ENCODE measurements around the gene SLC6A11. TPM values are rescaled to one million over a fixed set of nuclear protein-coding genes. Genes with fewer than 3 reads are reported as not detected.

SLC6A11 gene
- total RNA-seq, 2 experiments from 2014 or later, result not detected

GRCh38 chr3:10888518-10889090 lies 72.6 kb downstream of the SLC6A11 start:
- H3K36me3 ChIP-seq (ENCODE audit: insufficient read depth, low read length), result no peaks in the 10 kb centered on the region
- H3K4me3 ChIP-seq (ENCODE audit: low read depth, low read length, poor library complexity, severe bottlenecking), result no peak overlapping the region
- no peak for TF ChIP-seq CTCF (conservative IDR thresholded peaks at IDR 0.05; ENCODE audit: low read length)
- no peak for TF ChIP-seq EZH2phosphoT487 (IDR thresholded peaks at IDR 0.05; ENCODE audit: borderline replicate concordance, low read depth, low read length)
- DNase-seq (ENCODE audit: low spot score), result no peak
- H3K9me3 ChIP-seq (ENCODE audit: low read length), result no peaks in the 10 kb centered on the region
- ChIA-PET CTCF (ENCODE audit: unreplicated experiment) (no interaction called here), POLR2A (interaction anchor here (0.6 kb wide), 2 partner anchors 17 to 1305 kb away, joined by 3 to 4 read pairs; no protein-coding TSS in a partner anchor)
- no peaks in the 10 kb centered on the region for H3K9me2 ChIP-seq (ENCODE audit: insufficient read depth, low read length)
- no peaks in the 10 kb centered on the region for H4K20me1 ChIP-seq (ENCODE audit: insufficient read depth, low read length)
- H3K4me1 ChIP-seq (ENCODE audit: insufficient read depth, low read length, poor library complexity, severe bottlenecking), result no peaks in the 10 kb centered on the region
- H3K4me2 ChIP-seq (ENCODE audit: low read length), result no peak overlapping the region
- no peak overlapping the region for H3K27ac ChIP-seq (ENCODE audit: low read depth, low read length, poor library complexity, severe bottlenecking)
- intact Hi-C loops (cut with micrococcal nuclease; ENCODE audit: unreplicated experiment), result no loop called here
- H3K79me2 ChIP-seq (ENCODE audit: insufficient read depth, low read depth, low read length), result no peaks in the 10 kb centered on the region
- no peak overlapping the region for H2AFZ ChIP-seq (ENCODE audit: low read length)
- no TSS peak for BruUV-seq (replicated peaks)

GRCh38 chr3:10889206-10889960 lies 73.4 kb downstream of the SLC6A11 start:
- BruUV-seq (replicated peaks), result no TSS peak
- Histone ChIP-seq H3K9me3 (ENCODE audit: low read length) (no peaks in the 10 kb centered on the region), H3K27ac (ENCODE audit: low read depth, low read length, poor library complexity, severe bottlenecking) (no peak overlapping the region), H3K9me2 (ENCODE audit: insufficient read depth, low read length) (no peaks in the 10 kb centered on the region), H2AFZ (ENCODE audit: low read length) (no peak overlapping the region), H3K4me2 (ENCODE audit: low read length) (no peak overlapping the region), H3K4me1 (ENCODE audit: insufficient read depth, low read length, poor library complexity, severe bottlenecking) (no peaks in the 10 kb centered on the region), H4K20me1 (ENCODE audit: insufficient read depth, low read length) (no peaks in the 10 kb centered on the region), H3K79me2 (ENCODE audit: insufficient read depth, low read depth, low read length) (no peaks in the 10 kb centered on the region), H3K4me3 (ENCODE audit: low read depth, low read length, poor library complexity, severe bottlenecking) (no peak overlapping the region), H3K36me3 (ENCODE audit: insufficient read depth, low read length) (no peaks in the 10 kb centered on the region)
- ChIA-PET CTCF (ENCODE audit: unreplicated experiment) (no interaction called here), POLR2A (interaction anchor here (1.9 kb wide), 1 partner anchor 13 kb away, joined by 5 read pairs; no protein-coding TSS in a partner anchor)
- intact Hi-C loops (cut with micrococcal nuclease; ENCODE audit: unreplicated experiment), result no loop called here
- DNase-seq (ENCODE audit: low spot score), result no peak
- no peak for TF ChIP-seq CTCF (conservative IDR thresholded peaks at IDR 0.05; ENCODE audit: low read length)
- TF ChIP-seq EZH2phosphoT487 (IDR thresholded peaks at IDR 0.05; ENCODE audit: borderline replicate concordance, low read depth, low read length), result no peak

- BruUV-seq (replicated peaks), result no TSS peak
- ChIA-PET POLR2A (interaction anchor here (1.9 kb wide), 1 partner anchor 12 kb away, joined by 5 read pairs; no protein-coding TSS in a partner anchor), CTCF (ENCODE audit: unreplicated experiment) (no interaction called here)
Measured at GRCh38 chr3:10890665-10891064, 74.6 kb downstream of the SLC6A11 start.

More at GRCh38 chr3:10890665-10891064, 74.6 kb downstream of the SLC6A11 start:
- no peak overlapping the region for H3K27ac ChIP-seq (ENCODE audit: low read depth, low read length, poor library complexity, severe bottlenecking)
- H3K4me1 ChIP-seq (ENCODE audit: insufficient read depth, low read length, poor library complexity, severe bottlenecking), result no peaks in the 10 kb centered on the region
- no peak for DNase-seq (ENCODE audit: low spot score)
- H3K9me2 ChIP-seq (ENCODE audit: insufficient read depth, low read length), result no peaks in the 10 kb centered on the region
- intact Hi-C loops (cut with micrococcal nuclease; ENCODE audit: unreplicated experiment), result no loop called here
- H3K4me2 ChIP-seq (ENCODE audit: low read length), result no peak overlapping the region
- no peak overlapping the region for H3K4me3 ChIP-seq (ENCODE audit: low read depth, low read length, poor library complexity, severe bottlenecking)
- H3K36me3 ChIP-seq (ENCODE audit: insufficient read depth, low read length), result no peaks in the 10 kb centered on the region
- TF ChIP-seq CTCF (conservative IDR thresholded peaks at IDR 0.05; ENCODE audit: low read length) (no peak), EZH2phosphoT487 (IDR thresholded peaks at IDR 0.05; ENCODE audit: borderline replicate concordance, low read depth, low read length) (no peak)
- H4K20me1 ChIP-seq (ENCODE audit: insufficient read depth, low read length), result no peaks in the 10 kb centered on the region
- H2AFZ ChIP-seq (ENCODE audit: low read length), result no peak overlapping the region
- no peaks in the 10 kb centered on the region for H3K79me2 ChIP-seq (ENCODE audit: insufficient read depth, low read depth, low read length)
- no peaks in the 10 kb centered on the region for H3K9me3 ChIP-seq (ENCODE audit: low read length)

Data from OCI-LY7 (cell line).